Progenitor cell of endocrine pancreas (in vitro differentiated cells): ENCODE results near the gene CLEC4G. TPM values are rescaled to one million over a fixed set of nuclear protein-coding genes. Genes with fewer than 3 reads are reported as not detected.

Source experiments
- DNase-seq: peaks from one replicate; pipeline ENCODE4 v3.0.0; 2021; ENCODE audit warnings: low spot score; ENCODE audit not compliant: unreplicated experiment
- H3K27ac Mint-ChIP-seq: 2 replicates; pipeline ENCODE4 v1.8.0; 2021; ENCODE audit warnings: mild to moderate bottlenecking, moderate library complexity, mixed read lengths
- H3K27me3 Mint-ChIP-seq: 2 replicates; pipeline ENCODE4 v1.8.0; 2021; ENCODE audit warnings: mixed read lengths
- H3K36me3 Mint-ChIP-seq: 2 replicates; pipeline ENCODE4 v1.8.0; 2022; ENCODE audit warnings: mixed read lengths; ENCODE audit not compliant: insufficient read depth
- H3K4me1 Mint-ChIP-seq: 2 replicates; pipeline ENCODE4 v1.8.0; 2021; ENCODE audit warnings: low read depth, mixed read lengths
- H3K4me3 Mint-ChIP-seq: 2 replicates; pipeline ENCODE4 v1.8.0; 2021; ENCODE audit warnings: low read depth, mild to moderate bottlenecking, moderate library complexity, mixed read lengths
- H3K9me3 Mint-ChIP-seq: 2 replicates; pipeline ENCODE4 v1.8.0; 2021; ENCODE audit warnings: low read depth, mixed read lengths
- total RNA-seq: library from RNA; stranded (reverse); gene quantifications from 2 replicates; pipeline ENCODE4 v1.2.1, GENCODE V29; 2021
- TF ChIP-seq, protein P1 (sequence below): fragments of 200-600 bp; sonication (generic); IDR thresholded peaks from one replicate; pipeline ENCODE4 v1.5.0; 2021; ENCODE audit warnings: antibody characterized with exemption, mild to moderate bottlenecking; ENCODE audit not compliant: unreplicated experiment

Gene CLEC4G
- total RNA-seq, 1 donor from 2014 or later: not detected

DNA sequence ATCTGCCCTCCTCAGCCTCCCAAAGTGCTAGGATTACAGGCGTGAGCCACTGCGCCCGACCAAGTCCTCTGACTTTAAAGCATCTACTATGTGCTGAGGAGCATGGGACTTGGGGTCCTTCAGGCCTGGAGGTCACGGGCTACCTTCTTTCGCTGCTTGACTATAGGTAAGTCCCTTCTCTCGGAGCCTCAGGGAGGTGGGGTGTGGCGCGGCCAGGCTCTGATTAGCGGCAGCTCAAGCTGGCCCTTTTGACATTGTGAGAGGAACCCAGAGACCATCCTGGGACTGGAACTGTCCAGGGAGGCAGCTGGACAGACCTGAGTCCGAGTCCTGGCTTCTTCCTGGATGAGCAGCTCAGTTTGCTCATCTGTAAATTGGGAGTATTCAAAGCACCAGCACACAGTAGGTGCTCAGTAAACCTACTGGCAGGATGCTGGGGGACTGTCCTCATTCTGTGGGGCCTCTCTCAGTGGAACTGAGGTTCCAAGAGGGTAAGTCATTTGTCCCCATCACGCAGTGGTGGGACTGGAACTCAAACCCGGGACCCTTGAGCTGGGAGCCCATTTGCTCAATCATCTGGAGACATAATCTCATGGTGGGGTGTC lies 30.8 kb downstream of the CLEC4G start:
- no peak for DNase-seq
- no peaks in the 10 kb centered on the region for H3K4me1 Mint-ChIP-seq
- peaks cover 62% of the 10 kb centered on the region for H3K27me3 Mint-ChIP-seq
- no peaks in the 10 kb centered on the region for H3K36me3 Mint-ChIP-seq
- H3K4me3 Mint-ChIP-seq: no peak overlapping the region
- no peaks in the 10 kb centered on the region for H3K9me3 Mint-ChIP-seq
- TF ChIP-seq, protein P1, sequence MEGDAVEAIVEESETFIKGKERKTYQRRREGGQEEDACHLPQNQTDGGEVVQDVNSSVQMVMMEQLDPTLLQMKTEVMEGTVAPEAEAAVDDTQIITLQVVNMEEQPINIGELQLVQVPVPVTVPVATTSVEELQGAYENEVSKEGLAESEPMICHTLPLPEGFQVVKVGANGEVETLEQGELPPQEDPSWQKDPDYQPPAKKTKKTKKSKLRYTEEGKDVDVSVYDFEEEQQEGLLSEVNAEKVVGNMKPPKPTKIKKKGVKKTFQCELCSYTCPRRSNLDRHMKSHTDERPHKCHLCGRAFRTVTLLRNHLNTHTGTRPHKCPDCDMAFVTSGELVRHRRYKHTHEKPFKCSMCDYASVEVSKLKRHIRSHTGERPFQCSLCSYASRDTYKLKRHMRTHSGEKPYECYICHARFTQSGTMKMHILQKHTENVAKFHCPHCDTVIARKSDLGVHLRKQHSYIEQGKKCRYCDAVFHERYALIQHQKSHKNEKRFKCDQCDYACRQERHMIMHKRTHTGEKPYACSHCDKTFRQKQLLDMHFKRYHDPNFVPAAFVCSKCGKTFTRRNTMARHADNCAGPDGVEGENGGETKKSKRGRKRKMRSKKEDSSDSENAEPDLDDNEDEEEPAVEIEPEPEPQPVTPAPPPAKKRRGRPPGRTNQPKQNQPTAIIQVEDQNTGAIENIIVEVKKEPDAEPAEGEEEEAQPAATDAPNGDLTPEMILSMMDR: no peak
- no peak overlapping the region for H3K27ac Mint-ChIP-seq

DNA sequence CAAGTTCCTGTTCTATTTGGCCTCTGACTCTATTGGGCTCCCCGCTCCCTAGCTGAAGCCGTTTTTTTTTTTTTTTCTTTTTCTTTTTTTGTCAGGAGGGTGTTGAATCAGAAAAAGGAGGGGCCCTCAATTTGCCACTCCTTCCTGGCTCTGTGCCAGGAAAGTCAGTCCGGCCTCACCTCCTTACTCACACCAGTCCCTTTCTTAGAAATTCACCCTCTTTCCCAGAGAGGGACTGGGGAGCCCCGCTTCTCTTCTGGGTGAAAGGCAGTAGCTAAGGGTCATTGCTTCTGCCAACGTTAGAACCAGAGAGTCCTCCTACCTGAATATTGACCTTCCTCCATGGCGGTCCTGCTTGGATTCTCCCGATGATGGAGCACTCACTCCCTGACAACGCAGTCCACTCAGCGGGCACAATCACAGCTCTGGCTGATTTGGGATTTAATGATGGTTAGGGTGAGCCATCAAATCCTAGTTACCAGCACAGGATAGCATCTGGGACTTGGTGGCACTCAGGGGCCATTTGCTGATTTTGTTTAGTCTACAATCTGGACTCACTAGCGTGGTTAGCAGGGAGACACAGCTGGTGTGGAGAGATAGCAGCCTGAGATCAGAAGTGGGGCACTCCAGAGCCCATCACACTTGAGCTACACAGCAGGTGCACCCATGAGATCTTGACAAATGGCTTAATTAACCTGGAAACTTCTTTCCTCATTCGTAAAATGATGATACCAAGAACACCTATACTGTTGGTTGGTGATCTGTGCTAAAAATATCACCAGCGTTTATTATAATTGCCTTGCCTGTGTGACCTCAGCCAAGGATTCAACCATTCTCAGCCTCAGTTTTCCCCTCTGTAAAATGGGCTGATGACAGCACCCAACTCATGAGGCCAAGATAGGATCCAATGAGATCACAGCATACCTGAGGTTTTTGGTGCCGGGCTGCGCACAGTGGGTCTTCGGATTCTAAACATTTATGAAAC lies 32.2 kb downstream of the CLEC4G start:
- H3K4me1 Mint-ChIP-seq: no peaks in the 10 kb centered on the region
- H3K27ac Mint-ChIP-seq: peak overlapping the region; percentile 62
- H3K4me3 Mint-ChIP-seq: no peak overlapping the region
- TF ChIP-seq, protein P1: no peak
- H3K36me3 Mint-ChIP-seq: no peaks in the 10 kb centered on the region
- H3K9me3 Mint-ChIP-seq: no peaks in the 10 kb centered on the region
- peaks cover 61% of the 10 kb centered on the region for H3K27me3 Mint-ChIP-seq
- no peak for DNase-seq

DNA sequence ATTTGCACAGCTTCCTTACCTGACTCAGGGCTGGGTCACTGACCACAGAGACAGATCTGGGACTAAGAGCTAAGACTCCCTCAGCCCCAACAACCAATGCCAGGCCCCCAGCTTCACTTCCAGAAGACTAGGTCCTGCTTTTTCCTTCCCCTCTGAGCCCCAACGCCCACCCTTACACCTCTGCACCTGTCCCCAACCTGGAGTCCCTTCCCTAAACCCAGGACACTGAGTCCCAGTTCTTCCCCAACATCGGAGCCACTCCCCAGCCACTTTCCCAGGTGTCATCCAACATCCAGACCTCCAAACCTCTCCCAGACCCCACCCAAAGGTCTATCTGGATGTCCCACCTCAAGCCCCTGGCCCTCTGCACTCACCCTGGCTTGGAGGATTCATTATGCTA lies 32.9 kb downstream of the CLEC4G start:
- no peaks in the 10 kb centered on the region for H3K9me3 Mint-ChIP-seq
- no peaks in the 10 kb centered on the region for H3K4me1 Mint-ChIP-seq
- H3K27ac Mint-ChIP-seq: no peak overlapping the region
- H3K36me3 Mint-ChIP-seq: no peaks in the 10 kb centered on the region
- peaks cover 62% of the 10 kb centered on the region for H3K27me3 Mint-ChIP-seq
- TF ChIP-seq, protein P1: no peak
- DNase-seq: no peak
- no peak overlapping the region for H3K4me3 Mint-ChIP-seq

DNA sequence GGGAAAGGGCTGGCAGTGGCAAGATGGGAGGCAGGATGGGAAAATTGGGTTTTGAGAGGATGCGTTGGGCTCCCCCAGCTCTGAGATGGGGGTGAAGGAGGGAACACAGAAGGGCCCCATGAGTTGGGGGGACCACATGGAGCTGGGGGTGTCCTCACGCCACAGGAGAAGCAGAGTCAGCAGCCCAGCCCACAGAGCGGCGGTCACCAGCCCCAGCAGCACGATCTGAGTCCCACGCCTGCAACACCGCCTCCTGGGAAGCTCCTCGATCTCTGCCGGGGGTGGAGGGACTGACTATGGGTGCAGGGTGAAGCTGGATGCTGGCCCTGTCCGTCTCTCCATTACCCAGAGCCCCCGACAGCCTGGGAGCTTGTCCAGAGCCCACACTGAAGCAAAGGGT lies 33.3 kb downstream of the CLEC4G start:
- Mint-ChIP-seq H3K36me3 (no peaks in the 10 kb centered on the region), H3K9me3 (no peaks in the 10 kb centered on the region), H3K4me1 (no peaks in the 10 kb centered on the region), H3K27me3 (peaks cover 58% of the 10 kb centered on the region), H3K4me3 (no peak overlapping the region), H3K27ac (no peak overlapping the region)
- DNase-seq: no peak
- TF ChIP-seq, protein P1: no peak

DNA sequence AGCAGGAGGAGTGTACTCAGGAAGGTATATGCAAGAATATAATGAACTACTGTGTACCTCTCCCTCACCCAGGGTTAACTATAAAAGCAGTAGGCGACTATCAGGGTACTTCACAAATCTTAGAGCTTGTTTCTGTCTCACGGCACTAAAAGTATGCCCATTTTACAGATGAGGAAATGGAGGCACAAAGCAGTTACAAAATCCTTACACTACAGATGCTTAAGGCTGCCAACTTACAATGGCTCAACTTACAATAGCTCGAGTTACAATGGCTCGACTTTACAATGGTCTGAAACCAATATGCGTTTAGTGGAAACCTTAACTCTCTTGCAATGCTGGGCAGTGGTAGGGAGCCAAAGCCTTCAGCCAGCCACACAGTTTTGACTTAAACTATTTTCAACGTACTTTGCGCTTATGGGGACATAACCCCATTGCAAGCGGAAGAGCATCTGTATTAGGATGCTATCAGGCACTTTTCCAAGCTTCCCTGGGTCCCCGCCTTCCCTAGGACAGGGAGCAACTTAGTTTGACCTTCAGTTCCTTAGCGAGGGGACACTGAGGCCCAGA lies 34.1 kb downstream of the CLEC4G start:
- Mint-ChIP-seq H3K9me3 (no peaks in the 10 kb centered on the region), H3K4me3 (no peak overlapping the region), H3K27ac (no peak overlapping the region), H3K4me1 (no peaks in the 10 kb centered on the region), H3K27me3 (peaks cover 53% of the 10 kb centered on the region), H3K36me3 (no peaks in the 10 kb centered on the region)
- no peak for DNase-seq
- TF ChIP-seq, protein P1: no peak
